ENCODE results near the gene CCDC63. TPM values are rescaled to one million over a fixed set of nuclear protein-coding genes. Genes with fewer than 3 reads are reported as not detected.

The CCDC63 gene
- total and polyA plus RNA-seq, 2 of the 13 experiments (the other 11 are each of a cell fraction or from before 2014, with no cell fraction given), result not detected

GRCh38 chr12:110829308-110829707 lies 17.5 kb upstream of the CCDC63 start:
- intact Hi-C loops (cut with micrococcal nuclease; ENCODE audit: unreplicated experiment), result loop anchor here (5.0 kb wide), 1 partner anchor 87 kb away; the partner anchor contains the start of gene PPP1CC
- no peak overlapping the region for H2AFZ ChIP-seq (ENCODE audit: low read length)
- H3K4me1 ChIP-seq (ENCODE audit: insufficient read depth, low read length), result peaks cover 25% of the 10 kb centered on the region
- 67% methylated on average over 10 of the region's 10 CpGs for WGBS (ENCODE audit: low lambda C conversion rate)
- no peaks in the 10 kb centered on the region for H3K9me3 ChIP-seq (ENCODE audit: low read length)
- POLR2A ChIA-PET, result no interaction called here
- no TSS peak for BruUV-seq (replicated peaks)
- no peaks in the 10 kb centered on the region for H3K36me3 ChIP-seq (replicated peaks in 1 of 2; ENCODE audit: control insufficient read depth in 1 of 2, insufficient read depth in 2 of 2, low read length in 2 of 2)
- H3K27me3 ChIP-seq (ENCODE audit: control insufficient read depth in 1 of 2, insufficient read depth in 2 of 2, low read length in 2 of 2), result no peaks in the 10 kb centered on the region; a peak in 1 of 5 replicates
- H3K9ac ChIP-seq (ENCODE audit: insufficient read depth, low read depth, low read length), result no peak overlapping the region
- H3K27ac ChIP-seq (ENCODE audit: extremely low read length, insufficient read depth, low read length), result no peak overlapping the region
- FAIRE-seq, result no peak
- CTCF ChIA-PET (ENCODE audit: low intra/inter-chr PET ratio, low total read pairs), result no interaction called here
- in situ Hi-C loops (cut with HindIII; ENCODE audit: extremely low pct_ligation_motif_present, low pct_unique_long_range_greater_than_20kb), result loop anchor here (5.0 kb wide), 2 partner anchors 87 to 127 kb away; partner anchors contain the start of gene PPP1CC
- no peak overlapping the region for H3K4me3 ChIP-seq (replicated peaks in 1 of 3; ENCODE audit: insufficient read depth in 1 of 3, low read depth in 2 of 3, low read length in 3 of 3)
- H4K20me1 ChIP-seq (ENCODE audit: insufficient read depth, low read length), result no peaks in the 10 kb centered on the region
- DNase-seq (ENCODE audit: low spot score), result no peak
- TF ChIP-seq HNRNPUL1 (IDR thresholded peaks at IDR 0.05; ENCODE audit: low read depth, low read length) (no peak), SIX1 (CRISPR knock-in tag; IDR thresholded peaks at IDR 0.05; ENCODE audit: borderline replicate concordance) (no peak), HOXA9 (CRISPR knock-in tag; IDR thresholded peaks at IDR 0.05; ENCODE audit: borderline replicate concordance) (no peak), GTF2F1 (IDR thresholded peaks at IDR 0.05; ENCODE audit: low read length) (no peak), ZNF510 (CRISPR knock-in tag; IDR thresholded peaks at IDR 0.05; ENCODE audit: low read depth) (no peak), PBX3 (CRISPR knock-in tag; IDR thresholded peaks at IDR 0.05; ENCODE audit: borderline replicate concordance) (no peak), SALL2 (CRISPR knock-in tag; IDR thresholded peaks at IDR 0.05) (no peak)
- no peaks in the 10 kb centered on the region for H3K79me2 ChIP-seq (ENCODE audit: insufficient read depth, low read length)
- no peak for ATAC-seq
- no peak overlapping the region for H3K4me2 ChIP-seq (ENCODE audit: low read depth, low read length)

- POLR2A ChIA-PET, result no interaction called here
- no peaks in the 10 kb centered on the region for H3K36me3 ChIP-seq (replicated peaks in 1 of 2; ENCODE audit: control insufficient read depth in 1 of 2, insufficient read depth in 2 of 2, low read length in 2 of 2)
- no peak overlapping the region for H3K4me2 ChIP-seq (ENCODE audit: low read depth, low read length)
- H4K20me1 ChIP-seq (ENCODE audit: insufficient read depth, low read length), result no peaks in the 10 kb centered on the region
- in situ Hi-C loops (cut with HindIII; ENCODE audit: extremely low pct_ligation_motif_present, low pct_unique_long_range_greater_than_20kb), result no loop called here
- CTCF ChIA-PET (ENCODE audit: low intra/inter-chr PET ratio, low total read pairs), result no interaction called here
- no peaks in the 10 kb centered on the region for H3K9me3 ChIP-seq (ENCODE audit: low read length)
- H3K9ac ChIP-seq (ENCODE audit: insufficient read depth, low read depth, low read length), result no peak overlapping the region
- no peak for DNase-seq (ENCODE audit: low spot score)
- H3K79me2 ChIP-seq (ENCODE audit: insufficient read depth, low read length), result no peaks in the 10 kb centered on the region
- WGBS (ENCODE audit: low lambda C conversion rate), result 10% methylated on average over 4 of the region's 4 CpGs
- BruUV-seq (replicated peaks), result no TSS peak
- no peak overlapping the region for H3K4me3 ChIP-seq (replicated peaks in 1 of 3; ENCODE audit: insufficient read depth in 1 of 3, low read depth in 2 of 3, low read length in 3 of 3)
- ATAC-seq, result no peak
- intact Hi-C loops (cut with micrococcal nuclease; ENCODE audit: unreplicated experiment), result no loop called here
- H3K27ac ChIP-seq (ENCODE audit: extremely low read length, insufficient read depth, low read length), result no peak overlapping the region
- H2AFZ ChIP-seq (ENCODE audit: low read length), result no peak overlapping the region
- FAIRE-seq, result no peak
- no peaks in the 10 kb centered on the region; a peak in 1 of 5 replicates for H3K27me3 ChIP-seq (ENCODE audit: control insufficient read depth in 1 of 2, insufficient read depth in 2 of 2, low read length in 2 of 2)
- H3K4me1 ChIP-seq (ENCODE audit: insufficient read depth, low read length), result peaks cover 7% of the 10 kb centered on the region; the same call in 1 of the 2 replicates
- TF ChIP-seq ZNF557 (CRISPR knock-in tag; IDR thresholded peaks at IDR 0.05) (no peak), KDM4B (CRISPR knock-in tag; IDR thresholded peaks at IDR 0.05) (no peak), ZNF446 (CRISPR knock-in tag; IDR thresholded peaks at IDR 0.05) (no peak), KDM2A (CRISPR knock-in tag; IDR thresholded peaks at IDR 0.05; ENCODE audit: borderline replicate concordance, low read depth) (no peak), ZSCAN12 (CRISPR knock-in tag; IDR thresholded peaks at IDR 0.05) (no peak), ZNF572 (CRISPR knock-in tag; IDR thresholded peaks at IDR 0.05) (no peak), HNF4A (CRISPR knock-in tag; IDR thresholded peaks at IDR 0.05) (no peak), ZNF556 (CRISPR knock-in tag; IDR thresholded peaks at IDR 0.05; ENCODE audit: borderline replicate concordance) (no peak), AKAP8 (CRISPR knock-in tag; IDR thresholded peaks at IDR 0.05) (no peak), ZNF782 (CRISPR knock-in tag; IDR thresholded peaks at IDR 0.05; ENCODE audit: borderline replicate concordance) (no peak), HMGXB4 (CRISPR knock-in tag; IDR thresholded peaks at IDR 0.05; ENCODE audit: borderline replicate concordance in 1 of 2, low read depth in 1 of 2) (no peak)
These were observed 10.5 kb upstream of the CCDC63 start for GRCh38 chr12:110836291-110836690.

Measured in HepG2 (cell line).